SK-N-SH (cell line): ENCODE measurements around the gene RPS6KA2.

Experiments
- EP300 ChIP-seq, 2 experiments: IDR thresholded peaks; 2 replicates each; pipeline versions ENCODE4 v1.4.0 to v1.6.1; 2012; ENCODE audit warnings: borderline replicate concordance in 1 of 2, low read depth in 1 of 2, low read length in 1 of 2
- SMC3 ChIP-seq: IDR thresholded peaks from 2 replicates; pipeline ENCODE4 v1.6.1; 2012; ENCODE audit warnings: low read depth, low read length, improper control_type of control experiment
- TCF12 ChIP-seq: IDR thresholded peaks from 2 replicates; pipeline ENCODE4 v1.4.0; 2012
- USF2 ChIP-seq: fragments of 150-350 bp; IDR thresholded peaks from 2 replicates; pipeline ENCODE4 v1.6.1; 2017; ENCODE audit warnings: antibody characterized with exemption, low read length, low read depth, borderline replicate concordance

DNA sequence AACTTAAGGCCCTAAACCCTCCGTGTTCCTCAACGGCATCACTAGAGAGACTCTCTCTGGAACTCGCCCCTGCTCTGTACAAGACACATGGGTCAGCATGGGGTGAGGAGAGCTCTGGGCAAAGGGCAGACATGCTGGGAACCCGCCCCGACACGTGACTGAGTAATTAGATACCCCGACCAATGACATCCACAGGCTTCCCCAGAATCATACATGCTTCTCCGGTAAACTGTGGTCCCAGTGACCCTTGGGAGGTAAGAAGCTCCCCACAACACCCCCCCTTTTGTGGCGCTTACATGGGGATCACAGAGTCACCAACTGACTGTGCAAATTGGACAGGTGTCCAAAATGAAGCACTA is 31.7 kb upstream of the RPS6KA2 start:
- TF ChIP-seq USF2 (no peak), SMC3 (no peak), TCF12 (no peak), EP300 (IDR thresholded peaks at IDR 0.05; ENCODE audit: borderline replicate concordance in 1 of 2, low read depth in 1 of 2, low read length in 1 of 2) (no peak)
